ENCODE results near the gene NECTIN4. TPM values are rescaled to one million over a fixed set of nuclear protein-coding genes. Genes with fewer than 3 reads are reported as not detected.

Gene NECTIN4
- total RNA-seq, 1 experiment from 2014 or later, result 8.6 TPM

DNA sequence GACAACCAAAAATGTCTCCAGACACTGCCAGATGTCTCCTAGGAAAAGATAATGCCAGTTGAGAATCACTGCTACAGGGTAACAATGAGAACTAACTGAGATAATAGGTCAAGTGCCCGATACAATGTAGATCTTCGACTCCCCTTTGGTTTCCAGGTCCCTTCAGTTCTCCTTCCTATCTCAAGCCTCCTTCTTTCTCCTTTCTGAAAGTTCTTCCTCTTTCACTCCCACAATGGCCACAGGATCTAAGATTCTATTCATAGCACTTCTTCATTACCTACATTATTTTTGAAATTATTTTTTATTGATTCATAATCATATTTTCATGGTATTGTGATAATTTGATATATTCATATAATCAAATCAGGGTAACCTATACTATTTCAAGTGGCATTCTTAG, 22.2 kb upstream of the NECTIN4 start:
- DNase-seq (ENCODE audit: low spot score), result no peak

GRCh38 chr1:161111117-161111516, 21.8 kb upstream of the NECTIN4 start:
- no peak for DNase-seq (ENCODE audit: low spot score)

- no peak for DNase-seq (ENCODE audit: low spot score)
Measured at GRCh38 chr1:161106431-161106830, 17.1 kb upstream of the NECTIN4 start.

GRCh38 chr1:161100556-161100955, 11.2 kb upstream of the NECTIN4 start:
- DNase-seq (ENCODE audit: low spot score), result no peak

- no peak for DNase-seq (ENCODE audit: low spot score)
Measured at GRCh38 chr1:161099090-161099802, 9.9 kb upstream of the NECTIN4 start.

DNA sequence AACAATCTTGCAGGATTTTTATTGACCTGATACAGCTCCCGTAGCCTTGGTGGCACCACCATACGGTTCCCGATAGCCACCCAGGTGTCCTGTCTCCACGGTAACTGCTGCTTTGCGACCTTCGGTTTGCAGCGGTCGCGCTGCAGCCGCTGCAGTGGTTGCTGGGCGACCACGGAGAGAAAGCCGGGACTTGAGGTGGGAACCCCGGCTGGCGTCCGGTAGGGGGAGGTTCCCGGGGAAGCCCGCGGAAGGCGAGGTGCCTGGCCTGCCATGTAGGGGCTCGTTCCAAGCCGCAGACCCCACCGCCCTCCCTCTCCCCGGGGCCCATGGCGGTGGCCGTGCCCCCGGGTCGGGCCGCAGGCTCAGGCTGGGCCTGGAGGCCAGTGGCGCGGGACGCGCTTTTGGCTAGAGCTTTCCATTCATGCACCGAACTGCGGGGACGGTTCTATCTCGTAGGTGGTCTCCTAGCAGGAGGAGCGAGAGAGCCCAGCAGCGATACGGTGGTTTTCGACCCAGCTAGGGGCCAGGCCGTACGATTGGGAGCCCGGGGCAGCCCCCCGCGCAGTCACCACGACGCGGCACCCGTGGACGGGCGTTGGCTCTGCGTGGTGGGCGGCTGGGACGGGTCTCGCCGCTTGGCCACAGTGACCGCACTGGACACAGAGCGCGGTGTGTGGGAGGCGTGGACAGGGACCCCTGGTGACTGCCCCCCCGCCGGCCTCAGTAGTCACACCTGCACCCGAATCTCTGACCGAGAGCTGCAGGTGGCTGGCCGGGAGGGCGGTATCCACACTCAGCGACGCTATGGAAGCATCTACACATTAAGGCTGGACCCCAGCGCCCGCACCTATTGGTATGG, 9.1 kb upstream of the NECTIN4 start, which contains the start of gene KLHDC9:
Gene KLHDC9, plus strand, starts transcription at position 152 of the 859 bp plus-strand sequence. Its CDS starts 175 bp downstream, at position 327.
- peak; percentile 91 for DNase-seq (ENCODE audit: low spot score)

GRCh38 chr1:161096530-161096929, 7.2 kb upstream of the NECTIN4 start:
- no peak for DNase-seq (ENCODE audit: low spot score)

GRCh38 chr1:161096015-161096414, 6.7 kb upstream of the NECTIN4 start:
- no peak for DNase-seq (ENCODE audit: low spot score)

DNA sequence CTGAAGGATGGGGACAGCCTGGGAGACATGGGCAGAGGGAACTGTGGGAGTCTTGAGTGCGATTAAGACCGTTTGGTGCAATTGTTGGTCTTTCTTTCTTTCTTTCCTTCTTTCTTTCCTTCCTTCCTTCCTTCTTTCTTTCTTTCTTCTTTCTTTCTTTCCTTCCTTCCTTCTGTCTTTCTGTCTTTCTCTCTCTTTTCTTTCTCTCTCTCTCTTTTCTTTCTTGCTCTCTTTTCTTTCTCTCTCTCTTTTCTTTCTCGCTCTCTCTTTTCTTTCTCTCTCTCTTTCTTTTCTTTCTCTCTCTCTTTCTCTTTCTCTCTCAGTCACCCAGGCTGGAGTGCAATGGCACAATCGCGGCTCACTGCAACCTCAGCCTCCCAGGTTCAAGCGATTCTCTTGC, 5.9 kb upstream of the NECTIN4 start:
- no peak for DNase-seq (ENCODE audit: low spot score)

DNA sequence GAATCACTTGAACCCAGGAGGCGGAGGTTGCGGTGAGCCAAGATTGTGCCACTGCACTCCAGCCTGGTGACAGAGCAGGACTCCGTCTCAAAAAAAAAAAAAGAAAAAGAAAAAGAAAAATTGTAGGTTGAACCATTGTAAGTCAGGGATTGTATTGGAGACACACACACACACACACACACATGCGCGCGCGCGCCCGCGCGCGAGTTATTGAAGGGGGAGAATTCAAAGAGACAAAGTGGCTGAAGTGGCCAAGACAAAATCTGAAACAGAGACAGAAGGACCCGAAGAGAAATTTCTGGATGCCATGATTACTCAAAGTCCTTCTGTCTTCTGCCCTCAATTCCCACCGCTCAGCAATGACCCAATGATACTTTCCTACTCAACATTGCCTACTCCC, 5.1 kb upstream of the NECTIN4 start:
- DNase-seq (ENCODE audit: low spot score), result no peak

- no peak for DNase-seq (ENCODE audit: low spot score)
Measured at GRCh38 chr1:161092621-161093028, 3.3 kb upstream of the NECTIN4 start.

- DNase-seq (ENCODE audit: low spot score), result no peak
Measured at GRCh38 chr1:161091796-161092507, 2.6 kb upstream of the NECTIN4 start.

GRCh38 chr1:161091093-161091492, 1.7 kb upstream of the NECTIN4 start:
- no peak for DNase-seq (ENCODE audit: low spot score)

- no peak for DNase-seq (ENCODE audit: low spot score)
Measured at GRCh38 chr1:161090617-161091016, 1.3 kb upstream of the NECTIN4 start.

DNA sequence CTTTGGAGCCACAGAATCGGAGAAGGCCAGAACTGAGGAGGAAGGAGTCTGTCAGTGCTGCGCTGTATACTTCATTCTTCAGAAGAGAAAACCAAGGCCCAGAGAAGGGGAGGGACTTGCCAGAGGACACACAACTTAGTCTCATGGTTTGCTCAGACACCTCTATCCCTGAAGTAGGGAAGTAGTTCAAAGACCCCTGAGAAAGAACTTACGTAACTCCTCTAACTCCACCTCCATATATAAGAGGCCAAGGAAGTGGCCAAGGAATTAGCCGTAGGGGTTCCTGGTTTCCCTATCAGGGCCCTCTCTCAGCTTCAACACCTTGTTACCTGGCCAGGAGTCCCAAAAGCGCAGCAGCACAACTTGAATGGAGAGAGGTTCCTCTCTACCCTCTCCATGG, 580 bp upstream of the NECTIN4 start:
- DNase-seq (ENCODE audit: low spot score), result no peak

DNA sequence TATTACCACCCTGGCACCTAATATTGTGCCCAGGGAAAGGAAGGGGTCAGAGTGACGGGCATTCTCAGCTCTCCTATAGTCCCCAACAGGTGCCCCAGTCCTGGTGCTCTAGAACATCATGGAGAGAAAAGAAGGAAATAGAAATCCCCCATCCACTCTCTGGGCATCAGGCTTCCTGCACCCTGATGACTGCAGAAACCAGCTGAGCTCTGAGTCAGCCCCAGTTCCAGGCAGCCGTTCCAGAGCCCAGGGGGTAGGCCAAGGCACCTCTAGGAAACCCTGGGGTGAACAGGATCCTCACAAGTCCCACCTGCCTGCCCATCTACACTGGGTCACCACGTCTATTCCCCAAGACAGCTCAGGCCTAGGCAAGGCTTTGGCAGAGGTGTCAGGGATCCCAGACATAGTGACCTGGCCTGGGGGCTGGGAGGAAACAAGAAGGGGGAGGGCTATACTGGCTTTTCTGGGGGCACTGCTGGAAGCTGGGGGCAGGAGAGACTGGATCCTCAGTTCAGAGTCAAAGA, 709 bp downstream of the NECTIN4 start:
- DNase-seq (ENCODE audit: low spot score), result peak; percentile 36

GRCh38 chr1:161086457-161086856, 2.9 kb downstream of the NECTIN4 start:
- DNase-seq (ENCODE audit: low spot score), result peak; percentile 39

DNA sequence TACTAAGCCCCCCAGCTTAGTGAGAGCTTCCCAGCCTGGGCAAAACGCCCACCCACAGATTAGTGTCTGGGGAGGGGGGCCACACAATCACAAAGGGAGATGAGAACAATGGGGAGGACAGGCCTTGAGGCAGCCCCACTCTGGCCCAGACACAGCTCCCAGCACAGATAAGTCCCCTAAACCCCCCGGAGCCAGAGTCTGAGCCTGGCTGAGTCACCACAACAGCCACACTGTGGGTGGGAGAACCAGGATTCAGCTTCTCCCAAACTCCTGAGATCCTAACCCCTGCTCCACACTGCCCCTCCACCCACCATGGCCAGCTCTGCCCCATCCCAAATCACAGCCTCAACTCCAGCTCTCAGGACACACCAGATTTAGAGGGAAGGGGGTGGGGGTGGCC, 4.2 kb downstream of the NECTIN4 start:
- DNase-seq (ENCODE audit: low spot score), result no peak

DNA sequence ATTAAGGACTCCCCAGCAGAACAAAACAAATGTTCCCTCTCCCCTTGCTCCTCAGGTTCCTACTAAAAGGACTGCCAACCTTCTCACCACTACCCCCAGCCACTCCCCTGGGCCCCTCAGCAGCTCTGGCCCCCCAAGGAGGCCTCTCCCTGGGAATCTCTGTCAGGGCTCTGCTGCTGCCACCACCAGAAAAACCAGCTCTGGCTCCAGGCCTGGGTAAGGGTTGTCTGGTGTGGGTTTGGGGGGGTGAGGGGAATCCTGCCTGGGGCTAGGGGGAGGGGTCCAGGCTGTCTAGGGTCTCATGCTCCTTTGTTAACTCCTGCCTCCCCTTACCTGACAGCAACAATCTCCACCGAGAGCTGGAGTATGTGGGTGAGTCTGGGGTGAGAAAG, 4.8 kb downstream of the NECTIN4 start:
- no peak for DNase-seq (ENCODE audit: low spot score)

DNA sequence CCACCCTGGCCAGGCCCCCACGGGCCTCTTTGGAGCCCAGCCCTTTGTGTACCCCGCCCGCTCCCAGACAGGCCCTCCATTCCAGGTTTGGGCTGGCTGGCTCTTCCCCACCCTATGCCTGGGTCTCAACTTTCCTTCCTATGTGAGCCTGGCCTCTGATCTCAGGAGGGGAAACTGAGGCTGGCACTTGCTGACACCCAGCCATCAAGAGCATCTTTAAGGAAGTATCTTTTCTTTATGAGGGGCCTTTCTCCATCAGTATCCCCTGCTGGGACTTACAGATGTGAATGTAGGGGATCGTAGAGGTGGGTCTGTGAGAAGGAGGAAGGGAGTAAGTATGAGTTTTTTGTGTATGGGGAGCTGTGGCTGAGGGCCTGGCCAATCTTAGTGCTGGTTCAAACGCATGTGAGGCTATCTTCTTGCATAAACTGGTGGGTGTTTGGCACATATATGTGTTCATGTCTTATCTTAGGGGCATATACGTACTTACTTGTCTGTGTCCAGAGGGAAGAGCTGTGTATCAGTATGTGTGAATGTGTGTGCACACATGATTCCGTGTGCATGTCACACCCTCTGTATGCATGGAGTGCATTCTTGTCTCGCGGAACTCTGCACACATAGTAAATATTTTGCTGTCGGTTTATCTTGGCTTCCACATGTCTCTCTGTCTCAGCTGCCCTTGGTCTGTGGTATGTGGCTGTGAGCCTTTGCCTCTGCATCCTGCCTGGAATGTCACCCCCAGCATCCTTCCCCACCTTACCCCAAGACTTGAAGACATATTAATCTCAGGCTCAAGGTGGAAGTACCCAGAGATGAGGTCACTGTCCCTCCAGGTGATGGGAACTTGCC, 5.4 kb downstream of the NECTIN4 start:
- peak; percentile 37 for DNase-seq (ENCODE audit: low spot score)

Measured in HT-29 (cell line).